Amniotic epithelial cell (primary cell): Measurements from ENCODE around the gene CXCL14.

Experiments used
- DNase-seq: peaks from one replicate; pipeline ENCODE4 v3.0.0-alpha.2; 2010; ENCODE audit warnings: low read depth

The CXCL14 gene, protein sequence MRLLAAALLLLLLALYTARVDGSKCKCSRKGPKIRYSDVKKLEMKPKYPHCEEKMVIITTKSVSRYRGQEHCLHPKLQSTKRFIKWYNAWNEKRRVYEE

GRCh38 chr5:135578685-135579341 is at the start of gene CXCL14:
Gene CXCL14 (minus strand): TSS chr5:135578991. CDS start chr5:135578778, 213 bp downstream.
- peak; percentile 86 for DNase-seq

DNA sequence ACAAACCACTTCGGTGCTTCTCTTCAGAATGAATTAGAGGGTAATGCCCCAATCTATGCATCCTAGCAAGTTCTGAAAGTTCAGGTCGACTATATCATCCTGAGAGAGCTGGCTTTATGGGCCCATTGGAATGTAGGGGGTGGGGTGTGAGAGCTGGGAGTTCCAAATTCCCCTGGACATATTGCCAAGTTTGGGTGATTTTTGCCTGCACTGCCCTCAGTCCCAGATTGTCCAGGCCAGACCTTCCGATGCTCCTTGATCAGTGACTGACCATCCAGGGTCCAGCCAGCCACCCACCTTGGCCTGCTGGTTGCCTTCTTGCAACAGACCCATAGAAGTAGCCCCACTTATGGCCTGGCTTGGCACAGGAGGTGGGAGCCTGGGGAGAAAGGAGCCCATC is 47.8 kb upstream of the CXCL14 start:
- DNase-seq: no peak

- DNase-seq: no peak
Observed at GRCh38 chr5:135625961-135626360, 47.2 kb upstream of the CXCL14 start.

GRCh38 chr5:135625486-135625885 is 46.7 kb upstream of the CXCL14 start:
- no peak for DNase-seq

GRCh38 chr5:135625061-135625460 is 46.3 kb upstream of the CXCL14 start:
- no peak for DNase-seq

DNA sequence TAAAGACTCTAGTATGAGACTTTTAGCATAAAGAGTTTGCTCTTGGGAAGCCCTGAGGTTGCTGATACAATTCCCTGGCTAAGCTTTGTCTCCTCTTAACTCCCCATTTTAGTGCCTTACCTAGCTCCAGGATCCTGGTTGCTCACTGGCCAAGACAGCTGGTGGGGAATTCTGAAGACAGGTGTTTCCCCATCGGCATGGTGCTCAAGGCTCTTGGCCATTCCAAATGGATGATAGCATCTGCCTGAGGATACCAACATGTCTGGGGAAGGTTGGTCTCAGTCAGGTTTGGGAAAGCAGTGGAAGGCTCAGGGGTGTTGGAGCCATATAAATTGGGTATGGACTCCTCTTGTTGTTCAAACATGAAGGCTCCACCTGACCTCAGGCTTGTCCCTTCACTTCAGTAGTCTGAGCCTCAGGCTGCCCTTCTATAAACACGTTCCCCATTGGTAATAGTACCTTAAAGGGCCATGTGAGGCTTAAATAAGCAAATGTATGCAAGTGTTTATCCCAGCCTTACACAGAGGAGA is 44.5 kb upstream of the CXCL14 start:
- no peak for DNase-seq

DNA sequence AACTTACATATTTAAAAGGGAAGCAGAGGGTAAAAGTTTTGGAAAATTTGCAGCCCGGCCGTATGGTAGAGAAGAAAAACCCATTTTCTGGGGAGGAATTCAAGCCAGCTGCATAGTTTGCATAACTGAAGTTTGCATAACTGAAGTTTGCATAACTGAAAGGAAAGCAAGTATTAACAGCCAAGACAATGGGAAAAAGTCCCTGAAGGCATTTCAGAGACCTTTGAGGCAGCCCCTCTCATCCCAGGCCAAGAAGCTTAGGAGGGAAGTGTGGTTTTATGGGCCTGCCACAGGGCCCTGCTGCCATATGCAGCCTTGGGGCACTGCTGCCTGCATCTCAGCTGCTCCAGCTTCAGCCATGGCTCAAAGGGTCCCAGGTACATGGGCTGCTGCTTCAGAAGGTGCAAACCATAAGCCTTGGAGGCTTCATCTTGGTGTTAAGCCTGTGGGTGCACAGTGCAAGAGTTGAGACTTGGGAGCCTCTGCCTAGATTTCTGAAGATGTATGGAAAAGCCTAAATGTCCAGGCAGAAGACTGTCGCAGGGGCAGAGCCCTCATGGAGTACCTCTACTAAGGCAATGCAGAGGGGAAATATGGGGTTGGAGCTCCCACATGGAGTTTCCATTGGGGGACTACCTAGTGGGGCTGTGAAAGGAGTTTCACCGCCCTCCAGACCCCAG is 36.9 kb upstream of the CXCL14 start:
- DNase-seq: no peak

DNA sequence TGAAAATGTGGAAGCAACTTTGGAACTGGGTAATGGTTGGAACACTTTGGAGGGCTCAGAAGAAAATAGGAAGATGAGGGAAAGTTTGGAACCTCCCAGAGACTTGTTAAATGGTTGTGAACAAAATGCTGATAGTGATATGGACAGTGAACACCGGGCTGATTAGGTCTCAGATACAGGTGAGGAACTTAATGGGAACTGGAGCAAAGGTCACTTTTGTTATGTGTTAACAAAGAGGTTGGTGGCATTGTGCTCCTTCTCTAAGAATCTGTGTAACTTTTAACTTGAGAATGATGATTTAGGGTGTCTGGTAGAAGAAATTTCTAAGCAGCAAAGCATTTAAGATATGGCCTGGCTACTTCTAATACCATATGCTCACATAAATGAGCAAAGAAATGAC is 36.4 kb upstream of the CXCL14 start:
- no peak for DNase-seq

- DNase-seq: no peak
Observed at GRCh38 chr5:135609981-135610380, 31.2 kb upstream of the CXCL14 start.

- no peak for DNase-seq
Observed at GRCh38 chr5:135608761-135609443, 30.1 kb upstream of the CXCL14 start.

DNA sequence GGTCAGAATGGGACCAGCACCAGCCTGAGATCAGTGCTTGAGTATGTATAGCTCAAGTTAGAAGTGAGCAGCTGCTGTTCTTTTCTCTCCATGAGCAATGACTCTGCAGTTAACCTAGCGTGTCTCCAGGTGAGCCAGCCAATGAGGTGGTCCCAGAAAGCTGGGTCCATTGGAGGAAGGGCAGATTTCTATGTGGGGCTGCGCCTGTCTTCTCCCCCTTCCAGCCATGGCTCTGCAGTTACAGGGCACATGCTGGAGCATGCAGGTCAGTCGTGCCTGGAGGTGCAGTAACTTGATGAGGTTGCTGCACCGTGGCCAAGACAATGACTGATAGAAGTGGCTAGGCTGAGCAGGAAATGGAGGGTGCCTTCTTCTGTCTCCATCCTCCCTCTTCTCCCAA is 29.6 kb upstream of the CXCL14 start:
- no peak for DNase-seq

GRCh38 chr5:135606431-135606830 is 27.6 kb upstream of the CXCL14 start:
- no peak for DNase-seq

GRCh38 chr5:135605221-135605620 is 26.4 kb upstream of the CXCL14 start:
- no peak for DNase-seq

DNA sequence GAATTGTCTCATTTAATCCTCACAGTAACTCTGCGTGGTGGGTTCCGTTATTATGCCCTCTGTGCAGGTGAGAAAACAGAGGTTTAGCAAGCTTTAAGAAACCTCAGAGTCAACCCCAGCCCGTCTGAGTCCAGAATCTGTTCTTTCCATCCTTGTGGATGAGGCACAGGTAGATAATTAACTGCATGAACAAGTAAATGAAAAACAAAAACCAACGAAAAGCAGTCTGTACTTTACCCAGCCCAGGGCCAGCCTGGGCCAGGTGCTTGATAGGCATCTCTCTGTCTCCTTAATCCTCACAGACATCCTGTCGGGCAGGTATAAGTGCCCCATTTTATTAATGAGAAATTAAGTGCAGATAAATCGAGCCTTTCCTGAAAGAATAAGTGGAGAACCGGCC is 25.3 kb upstream of the CXCL14 start:
- no peak for DNase-seq

DNA sequence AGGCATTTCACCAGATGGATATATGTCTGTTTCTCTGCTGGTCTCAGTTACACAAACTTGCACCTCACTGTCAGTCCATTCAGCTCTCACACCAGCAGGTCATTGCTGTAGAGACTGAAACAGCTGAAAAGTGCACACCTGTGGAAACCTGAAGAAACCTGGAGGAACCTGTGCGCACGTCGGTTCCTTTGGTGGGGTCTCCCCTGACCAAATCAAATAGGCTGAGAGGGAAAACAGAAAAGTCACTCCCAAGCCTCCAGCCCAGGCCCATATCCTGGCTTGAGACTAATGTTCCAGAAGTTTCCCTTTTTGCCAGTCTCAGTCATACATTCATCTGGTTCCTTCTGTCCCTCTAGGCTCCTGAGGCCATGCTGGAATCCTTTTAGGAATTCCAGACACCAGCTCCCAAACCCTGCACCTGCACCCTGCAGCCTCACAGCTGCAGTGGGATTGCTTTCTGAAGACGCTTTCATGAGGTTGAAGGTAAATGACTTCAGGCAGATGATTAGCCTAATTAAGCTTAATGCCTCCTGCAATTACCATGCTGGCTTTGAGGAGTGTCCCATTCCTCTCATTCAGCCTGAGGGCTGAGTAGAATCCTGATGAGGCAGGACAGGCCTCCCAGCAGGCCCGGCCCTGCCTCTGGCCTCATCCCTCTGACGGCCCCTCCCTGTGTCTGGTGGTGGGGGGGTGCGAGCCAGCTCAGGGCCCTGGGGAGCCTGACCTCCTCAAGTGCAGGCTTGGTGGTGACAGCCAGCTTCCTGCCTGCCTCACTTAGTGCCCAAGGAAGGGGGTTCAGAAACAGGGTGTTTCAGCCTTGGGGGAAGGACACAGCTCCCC is 24.3 kb upstream of the CXCL14 start:
- no peak for DNase-seq

GRCh38 chr5:135601466-135601865 is 22.7 kb upstream of the CXCL14 start:
- no peak for DNase-seq

- DNase-seq: no peak
Observed at GRCh38 chr5:135600971-135601381, 22.2 kb upstream of the CXCL14 start.

- DNase-seq: no peak
Observed at GRCh38 chr5:135600152-135600570, 21.4 kb upstream of the CXCL14 start.

GRCh38 chr5:135599421-135600151 is 20.8 kb upstream of the CXCL14 start:
- no peak for DNase-seq

DNA sequence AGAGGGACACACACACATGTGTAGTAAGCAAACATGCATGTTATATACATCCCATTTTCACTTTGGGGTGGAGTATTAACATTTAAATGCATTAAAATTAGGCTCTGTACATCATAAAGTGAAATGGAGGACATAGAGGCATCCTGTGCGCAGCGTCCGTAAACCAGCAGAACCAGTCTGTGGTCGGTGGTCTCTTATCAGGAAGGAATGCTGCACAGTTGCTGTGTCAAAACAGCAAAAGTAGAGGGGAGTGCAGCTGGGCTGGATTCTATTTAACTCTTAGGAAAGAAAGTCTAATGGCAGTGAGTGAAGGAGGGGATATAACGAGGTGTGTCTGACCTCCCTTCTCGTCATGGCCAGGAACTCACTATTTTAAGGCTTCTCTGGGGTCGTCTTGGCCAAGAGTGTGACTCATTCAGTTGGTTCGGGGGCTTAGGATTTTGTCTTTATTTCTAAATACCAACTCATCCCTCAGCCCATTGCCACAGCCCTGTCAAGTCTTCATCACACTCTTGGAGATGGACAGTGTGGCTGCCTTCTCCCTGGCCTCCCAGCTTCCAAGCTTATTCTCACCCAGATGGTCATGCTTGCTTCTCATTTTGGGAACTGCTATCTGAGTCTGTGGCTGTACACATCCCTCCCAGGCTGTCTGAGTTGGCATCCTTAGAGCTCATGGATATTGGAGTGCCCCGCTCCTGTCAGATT is 20.1 kb upstream of the CXCL14 start:
- DNase-seq: no peak

DNA sequence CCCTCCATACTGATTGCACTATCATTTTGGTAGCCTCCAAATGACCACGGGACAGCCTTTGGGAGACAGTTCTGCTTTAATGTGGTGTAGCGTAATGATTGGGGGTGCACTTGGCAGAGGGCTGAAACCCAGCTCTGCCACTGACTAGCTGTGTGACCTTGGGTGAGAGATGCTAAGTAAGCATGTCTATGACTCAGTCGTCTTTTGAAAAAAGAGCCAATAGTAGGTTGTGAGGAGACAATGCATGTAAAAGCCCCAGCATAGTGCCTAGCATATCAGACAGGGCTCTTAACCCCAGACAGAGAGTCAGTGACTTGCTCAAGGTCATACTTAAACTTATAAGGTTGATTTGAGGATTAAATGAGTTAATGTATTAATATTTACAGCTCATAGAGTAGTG is 18.0 kb upstream of the CXCL14 start:
- no peak for DNase-seq
